A673 (cell line): ENCODE results near the gene TOP3B.

Source experiments
- CTCF ChIP-seq: fragments of 300-800, 200-600 bp; sonication (generic); conservative IDR thresholded peaks from 2 replicates; pipeline ENCODE4 v1.5.1; 2017; ENCODE audit warnings: low read depth, mild to moderate bottlenecking, antibody characterized with exemption, low read length, moderate library complexity, mixed read lengths
- EZH2 ChIP-seq: fragments of 200-600 bp; sonication (generic); IDR thresholded peaks from 2 replicates; pipeline ENCODE4 v1.6.1; 2017; ENCODE audit warnings: borderline replicate concordance, low read depth, mild to moderate bottlenecking, mixed read lengths, antibody characterized with exemption, low read length; ENCODE audit not compliant: poor library complexity, severe bottlenecking

DNA sequence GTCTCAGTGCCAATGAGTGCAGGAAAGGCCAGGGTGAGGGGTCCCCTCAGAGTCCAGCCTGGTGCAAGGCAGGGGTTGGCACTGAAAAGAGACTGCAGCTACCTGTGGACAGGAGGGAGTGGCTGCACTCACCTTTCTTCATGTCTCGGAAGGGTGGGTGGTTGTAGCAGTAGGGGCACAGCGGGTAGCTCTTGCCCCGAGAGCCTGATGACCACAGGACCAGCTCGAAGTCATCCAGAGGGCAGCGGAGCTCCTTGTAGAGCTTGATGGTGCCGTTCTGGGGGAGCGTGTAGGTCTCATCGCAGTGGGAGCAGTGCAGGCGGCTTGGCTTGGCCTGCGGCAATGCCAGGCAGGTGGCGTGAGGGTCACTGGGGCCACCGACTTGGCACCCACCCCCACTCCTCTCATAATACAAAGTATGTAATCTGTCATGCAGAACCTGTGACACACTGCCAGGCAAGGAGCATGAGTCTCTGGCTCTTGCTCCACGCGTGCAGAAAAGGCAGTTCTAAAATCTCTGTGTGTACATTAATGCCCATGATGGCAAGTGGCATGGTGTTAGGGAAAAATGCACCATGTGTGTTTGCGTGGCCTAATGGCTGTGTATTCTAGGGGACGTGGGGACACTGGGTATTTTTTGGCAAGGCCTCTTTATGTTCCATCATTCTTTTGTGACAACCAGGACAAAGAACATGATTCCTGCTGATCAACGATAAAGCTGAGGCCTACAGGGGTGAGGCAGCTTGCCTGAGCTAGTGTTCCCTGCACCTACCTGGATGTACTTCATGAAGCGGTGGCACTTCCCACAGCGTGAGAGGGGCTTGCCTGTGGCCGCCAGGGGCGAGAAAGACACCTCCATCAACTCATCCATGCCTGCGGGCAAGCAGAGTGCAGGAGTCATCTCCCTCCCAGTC is 24.0 kb downstream of the TOP3B start:
- TF ChIP-seq CTCF (no peak), EZH2 (no peak)
